Small intestine (tissue), 7 donors: ENCODE measurements around the gene AGPS. TPM values are rescaled to one million over a fixed set of nuclear protein-coding genes. Genes with fewer than 3 reads are reported as not detected.
"Not testable (repeated sequence)": the region's sequence is repeated elsewhere in the genome, so short reads cannot be mapped to it uniquely, and the experiment has no call there.

Experiments
- DNase-seq, 2 donors: peaks; one replicate each; pipeline versions ENCODE4 v3.0.0 to v3.0.0-alpha.2; 2013
- FAIRE-seq: peaks from 2 replicates; lab custom pipeline; 2012; peaks lifted over from hg19 to GRCh38; lab: Jason Lieb, UNC
- H3K27ac ChIP-seq, 3 donors: one replicate each; pipeline ENCODE4 v1.5.1; 2013; ENCODE audit warnings: low read length in 2 of 3, mild to moderate bottlenecking in 2 of 3, control low read depth in 1 of 3, inconsistent platforms in 1 of 3, low read depth in 1 of 3, moderate library complexity in 1 of 3
- H3K27me3 ChIP-seq, 3 donors: one replicate each; pipeline ENCODE4 v1.6.1; 2013; ENCODE audit warnings: low read length in 3 of 3, inconsistent platforms in 1 of 3; ENCODE audit not compliant: control insufficient read depth in 3 of 3, insufficient read depth in 3 of 3
- H3K36me3 ChIP-seq, 3 donors: one replicate each; pipeline ENCODE4 v1.6.1; 2013; ENCODE audit warnings: low read length in 3 of 3, inconsistent platforms in 1 of 3, low read depth in 1 of 3, mild to moderate bottlenecking in 1 of 3, moderate library complexity in 1 of 3; ENCODE audit not compliant: control insufficient read depth in 3 of 3, insufficient read depth in 2 of 3
- H3K4me1 ChIP-seq, 3 donors: one replicate each; pipeline ENCODE4 v1.6.1; 2013; ENCODE audit warnings: low read length in 2 of 3, inconsistent platforms in 1 of 3, low read depth in 1 of 3, mild to moderate bottlenecking in 1 of 3, moderate library complexity in 1 of 3; ENCODE audit not compliant: control insufficient read depth in 3 of 3, insufficient read depth in 2 of 3
- H3K4me3 ChIP-seq, 3 donors: one replicate each; pipeline ENCODE4 v1.5.1; 2013; ENCODE audit warnings: low read length in 3 of 3, control low read depth in 1 of 3, inconsistent platforms in 1 of 3, low read depth in 1 of 3, mild to moderate bottlenecking in 1 of 3, moderate library complexity in 1 of 3
- H3K9me3 ChIP-seq, 2 donors: one replicate each; pipeline ENCODE4 v1.6.1; 2013; ENCODE audit warnings: low read depth in 1 of 2, low read length in 1 of 2; ENCODE audit not compliant: control insufficient read depth in 2 of 2, insufficient read depth in 1 of 2
- WGBS, 3 donors: extraction: QIAGEN DNeasy Blood & Tissue Kit; methylation state at CpG; one replicate each; pipeline ENCODE4 v1.1.7; 2013; 5-methylcytosine and 5-hydroxymethylcytosine counted together
- polyA plus RNA-seq, 4 donors: library from polyadenylated mRNA; stranded (reverse) in 3 of 4; unstranded in 1 of 4; fragments of 200-250 nt in 3 of 4; fragments of 120-200 nt in 1 of 4; gene quantifications; one replicate each; pipeline versions ENCODE4 v1.2.1 to v1.2.3, GENCODE V29; 2013
- donor health status: healthy with polysubstance abuse.
- donor health status: control.
- donor health status: control.
- donor health status: Bipolar disorder and iron deficiency.
- donor health status: healthy.

The AGPS gene
- polyA plus RNA-seq, 4 donors, result 7.6 to 26.7 (median 11.8) TPM

DNA sequence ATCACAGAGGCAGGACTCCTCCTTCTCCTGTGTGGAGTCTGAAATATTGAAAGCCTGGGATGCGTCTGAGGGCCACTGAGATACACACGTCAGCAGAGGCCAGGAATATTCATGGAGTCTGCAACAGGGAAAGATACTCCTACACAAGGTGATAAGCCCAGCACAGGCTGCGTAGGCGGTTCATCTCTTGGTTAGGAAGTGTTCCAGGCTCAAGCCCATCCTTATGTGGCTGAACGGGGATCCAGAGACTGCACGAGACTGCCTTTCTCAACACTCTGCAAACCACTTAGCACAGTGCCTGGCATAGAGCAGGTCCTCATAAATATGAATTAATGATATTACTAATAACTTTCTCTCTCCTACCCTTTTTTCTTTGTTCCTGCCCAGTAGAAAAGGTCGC lies 29.2 kb upstream of the AGPS start:
- DNase-seq (no peak), FAIRE-seq (no peak)
- H3K4me3 ChIP-seq, result no peak overlapping the region
- WGBS, 3 donors, result 94 to 97% (median 95%) methylated on average over 7 of the region's 7 CpGs
- H3K27me3 ChIP-seq, result no peaks in the 10 kb centered on the region
- H3K27ac ChIP-seq, result no peak overlapping the region
- no peaks in the 10 kb centered on the region for H3K36me3 ChIP-seq
- no peaks in the 10 kb centered on the region for H3K4me1 ChIP-seq
- H3K9me3 ChIP-seq, result no peaks in the 10 kb centered on the region

DNA sequence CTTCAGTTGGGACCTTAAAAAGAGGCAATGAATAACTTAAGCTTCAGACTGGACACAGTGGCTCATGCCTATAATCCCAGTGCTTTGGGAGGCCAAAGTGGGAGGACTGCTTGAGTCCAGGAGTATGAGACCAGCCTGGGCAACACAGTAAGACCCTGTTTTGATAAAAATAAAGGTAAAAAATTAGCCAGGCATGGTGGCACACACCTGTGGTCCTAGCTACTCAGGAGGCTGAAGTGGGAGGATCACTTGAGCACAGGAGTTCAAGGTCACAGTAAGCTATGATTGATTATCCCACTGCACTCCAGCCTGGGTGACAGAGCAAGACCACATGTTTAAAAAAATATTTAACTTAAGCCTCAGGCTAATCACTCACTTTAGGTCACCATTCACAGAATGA lies 26.8 kb upstream of the AGPS start:
- H3K4me3 ChIP-seq, H3K9me3 ChIP-seq, H3K36me3 ChIP-seq, H3K27me3 ChIP-seq, DNase-seq, H3K27ac ChIP-seq, FAIRE-seq, H3K4me1 ChIP-seq: not testable (repeated sequence)

DNA sequence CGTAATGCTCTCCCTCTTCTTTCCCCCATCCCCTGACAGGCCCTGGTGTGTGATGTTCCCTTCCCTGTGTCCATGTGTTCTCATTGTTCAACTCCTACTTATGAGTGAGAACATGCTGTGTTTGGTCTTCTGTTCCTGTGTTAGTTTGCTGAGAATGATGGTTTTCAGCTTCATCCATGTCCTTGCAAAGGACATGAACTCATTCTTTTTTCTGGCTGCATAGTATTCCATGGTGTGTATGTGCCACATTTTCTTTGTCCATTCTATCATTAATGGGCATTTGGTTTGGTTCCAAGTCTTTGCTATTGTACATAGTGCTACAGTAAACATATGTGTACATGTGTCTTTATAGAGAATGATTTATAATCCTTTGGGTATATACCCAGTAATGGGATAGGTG lies 24.6 kb upstream of the AGPS start:
- WGBS, 3 donors, result 96 to 100% (median 100%) methylated on average over 1 of the region's 1 CpG
- not testable (repeated sequence) for H3K4me3 ChIP-seq, H3K27me3 ChIP-seq, FAIRE-seq, DNase-seq, H3K27ac ChIP-seq, H3K36me3 ChIP-seq, H3K9me3 ChIP-seq, H3K4me1 ChIP-seq

DNA sequence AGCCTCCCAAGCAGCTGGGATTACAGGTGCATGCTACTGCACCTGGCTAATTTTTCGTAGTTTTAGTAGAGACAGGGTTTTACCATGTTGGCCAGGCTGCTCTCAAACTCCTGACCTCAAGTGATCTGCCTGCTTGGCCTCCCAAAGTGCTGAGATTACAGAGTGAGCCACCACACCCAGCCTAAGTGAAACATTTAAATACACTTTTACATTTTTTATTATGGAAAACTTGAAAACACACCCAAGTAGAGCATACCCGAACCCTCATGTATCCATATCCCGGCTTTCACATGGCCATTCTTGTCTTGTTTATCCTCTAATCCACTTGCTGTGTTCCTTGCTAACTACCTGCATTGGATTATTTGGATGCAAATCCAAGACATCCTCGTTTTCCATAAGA lies 13.2 kb upstream of the AGPS start:
- FAIRE-seq (no peak), DNase-seq (no peak)
- Histone ChIP-seq H3K4me3 (no peak overlapping the region), H3K27ac (no peak overlapping the region), H3K4me1 (no peaks in the 10 kb centered on the region), H3K36me3 (no peaks in the 10 kb centered on the region), H3K27me3 (no peaks in the 10 kb centered on the region), H3K9me3 (no peaks in the 10 kb centered on the region)
- 79 to 90% (median 89%) methylated on average over 4 of the region's 4 CpGs for WGBS, 3 donors

- H3K36me3 ChIP-seq, result no peaks in the 10 kb centered on the region
- 93 to 96% (median 95%) methylated on average over 3 of the region's 3 CpGs for WGBS, 3 donors
- no peaks in the 10 kb centered on the region for H3K4me1 ChIP-seq
- FAIRE-seq, result no peak
- H3K27ac ChIP-seq, result no peak overlapping the region
- no peak overlapping the region for H3K4me3 ChIP-seq
- no peaks in the 10 kb centered on the region for H3K9me3 ChIP-seq
- DNase-seq, result no peak
- H3K27me3 ChIP-seq, result no peaks in the 10 kb centered on the region
These were observed 12.4 kb upstream of the AGPS start for GRCh38 chr2:177380181-177380580.

GRCh38 chr2:177383935-177384334 lies 8.6 kb upstream of the AGPS start:
- WGBS, 3 donors, result 51 to 69% (median 69%) methylated on average over 2 of the region's 2 CpGs
- H3K4me3 ChIP-seq, result no peak overlapping the region
- no peaks in the 10 kb centered on the region for H3K36me3 ChIP-seq
- FAIRE-seq (no peak), DNase-seq (no peak)
- no peaks in the 10 kb centered on the region for H3K9me3 ChIP-seq
- H3K27me3 ChIP-seq, result no peaks in the 10 kb centered on the region
- H3K27ac ChIP-seq, result no peak overlapping the region
- no peaks in the 10 kb centered on the region for H3K4me1 ChIP-seq

- Histone ChIP-seq H3K4me1 (no peaks in the 10 kb centered on the region), H3K36me3 (no peaks in the 10 kb centered on the region)
- 62 to 90% (median 83%) methylated on average over 2 of the region's 2 CpGs for WGBS, 3 donors
These were observed 7.4 kb upstream of the AGPS start for GRCh38 chr2:177385151-177385550.

DNA sequence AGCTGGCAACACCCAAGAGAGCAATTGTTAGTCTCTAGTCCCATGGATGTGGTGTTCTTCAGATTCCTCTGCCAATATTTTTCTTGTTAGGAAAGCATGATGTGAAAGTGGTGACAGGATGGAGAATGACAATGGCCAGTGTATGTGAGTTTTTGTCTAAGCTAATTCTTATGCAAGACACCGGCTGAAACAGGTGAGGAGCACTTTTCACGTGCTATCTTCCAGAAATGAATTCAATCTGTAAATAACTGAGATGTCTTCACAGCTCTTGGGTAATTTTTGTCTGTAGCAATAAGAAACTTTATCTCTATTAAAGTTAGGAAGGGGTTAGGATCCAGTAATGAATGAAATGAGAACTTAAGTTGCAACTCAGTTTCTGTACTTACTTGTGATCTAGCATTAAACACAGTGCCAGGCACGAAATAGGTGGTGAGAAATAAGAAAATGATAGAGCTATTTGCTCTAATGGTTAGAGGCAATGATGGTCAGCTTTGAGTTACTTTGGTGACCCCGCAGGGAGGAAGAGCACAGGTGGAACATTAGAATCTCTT lies 676 bp upstream of the AGPS start:
- DNase-seq (no peak), FAIRE-seq (no peak)
- Histone ChIP-seq H3K27me3 (no peaks in the 10 kb centered on the region), H3K4me1 (peaks cover 6 to 15% (median 7%) of the 10 kb centered on the region in 3 donors), H3K27ac (peak overlapping the region in 2 of 3 donors; percentile 70 to 73), H3K36me3 (peaks cover 0 to 1% (median 0%) of the 10 kb centered on the region in 3 donors), H3K4me3 (peak overlapping the region; percentile 79 to 97 (median 85)), H3K9me3 (no peaks in the 10 kb centered on the region)
- WGBS, 3 donors, result 44 to 62% (median 55%) methylated on average over 4 of the region's 4 CpGs

More at GRCh38 chr2:177385151-177385550, 7.4 kb upstream of the AGPS start:
- no peak overlapping the region for H3K27ac ChIP-seq
- H3K4me3 ChIP-seq, result no peak overlapping the region
- H3K27me3 ChIP-seq, result no peaks in the 10 kb centered on the region
- no peak for DNase-seq
- no peak for FAIRE-seq
- no peaks in the 10 kb centered on the region for H3K9me3 ChIP-seq

DNA sequence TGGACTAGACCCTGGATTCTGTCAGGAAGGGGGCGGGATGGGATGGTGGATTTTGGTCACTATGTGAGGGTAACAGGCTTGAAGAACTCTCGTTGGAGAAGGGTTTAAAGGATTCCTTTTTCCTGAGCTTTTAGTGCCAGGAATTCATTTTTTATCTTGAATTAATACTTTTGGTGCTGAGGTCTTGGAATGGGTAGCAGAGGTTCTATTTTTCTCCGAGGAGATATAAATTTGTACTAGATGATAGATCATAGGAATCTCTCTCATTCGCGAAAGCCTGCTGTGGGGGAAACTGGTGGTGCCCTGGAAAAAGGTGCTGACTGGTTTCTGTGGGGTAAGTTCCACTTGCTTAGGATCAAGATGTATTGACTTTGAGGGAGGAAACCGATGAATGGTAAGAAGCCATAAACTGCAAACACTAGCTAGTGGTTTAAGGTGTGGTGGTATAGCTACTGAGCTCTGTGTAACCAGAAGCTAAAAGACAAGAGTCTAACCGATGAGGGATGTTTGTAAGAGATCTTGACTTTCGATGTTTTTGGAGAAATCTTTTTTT lies 706 bp downstream of the AGPS start:
- no peaks in the 10 kb centered on the region for H3K9me3 ChIP-seq

More for the DNA sequence above, 706 bp downstream of the AGPS start:
- Histone ChIP-seq H3K27me3 (no peaks in the 10 kb centered on the region), H3K27ac (peak overlapping the region; percentile 70 to 86 (median 73)), H3K36me3 (peaks cover 0 to 4% (median 0%) of the 10 kb centered on the region in 3 donors), H3K4me1 (peaks cover 6 to 23% (median 13%) of the 10 kb centered on the region in 3 donors), H3K4me3 (peak overlapping the region; percentile 79 to 97 (median 85))
- DNase-seq (peak; percentile 61 to 64), FAIRE-seq (no peak)
- 2 to 9% (median 3%) methylated on average over 8 of the region's 8 CpGs for WGBS, 3 donors
